Raji (cell line): ENCODE measurements around the gene ZNF74.

Experiments
- POLR2A ChIP-seq: IDR thresholded peaks from 2 replicates; pipeline ENCODE4 v1.6.1; 2011; ENCODE audit warnings: low read depth, low read length, control low read depth; ENCODE audit not compliant: insufficient read depth

Gene ZNF74

DNA sequence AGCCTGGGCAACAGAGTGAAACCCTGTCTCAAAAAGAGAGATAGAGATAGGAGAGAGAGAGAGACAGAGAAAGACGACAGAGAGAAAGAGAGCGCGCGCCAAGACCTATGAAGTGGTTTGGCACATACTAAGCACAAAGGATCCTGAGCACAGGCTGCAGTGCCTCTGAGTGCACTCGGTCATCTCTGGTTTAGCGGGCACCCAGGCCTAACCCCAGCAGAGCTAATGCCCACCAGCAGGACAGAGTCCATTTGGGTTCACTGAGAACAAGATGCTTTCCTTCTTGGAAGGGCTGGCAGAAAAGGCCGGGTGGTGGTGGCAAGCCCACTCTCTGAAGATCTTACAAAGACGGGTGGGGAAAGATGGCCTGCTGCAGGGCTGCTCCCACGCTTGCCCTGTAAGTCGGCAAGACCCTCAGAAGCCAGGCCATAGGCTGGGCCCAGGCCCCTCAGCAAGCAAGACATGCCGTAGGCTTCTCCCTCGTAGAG lies 40.4 kb downstream of the ZNF74 start:
- no peak for TF ChIP-seq POLR2A

GRCh38 chr22:20434773-20435172 lies 40.8 kb downstream of the ZNF74 start:
- no peak for TF ChIP-seq POLR2A

DNA sequence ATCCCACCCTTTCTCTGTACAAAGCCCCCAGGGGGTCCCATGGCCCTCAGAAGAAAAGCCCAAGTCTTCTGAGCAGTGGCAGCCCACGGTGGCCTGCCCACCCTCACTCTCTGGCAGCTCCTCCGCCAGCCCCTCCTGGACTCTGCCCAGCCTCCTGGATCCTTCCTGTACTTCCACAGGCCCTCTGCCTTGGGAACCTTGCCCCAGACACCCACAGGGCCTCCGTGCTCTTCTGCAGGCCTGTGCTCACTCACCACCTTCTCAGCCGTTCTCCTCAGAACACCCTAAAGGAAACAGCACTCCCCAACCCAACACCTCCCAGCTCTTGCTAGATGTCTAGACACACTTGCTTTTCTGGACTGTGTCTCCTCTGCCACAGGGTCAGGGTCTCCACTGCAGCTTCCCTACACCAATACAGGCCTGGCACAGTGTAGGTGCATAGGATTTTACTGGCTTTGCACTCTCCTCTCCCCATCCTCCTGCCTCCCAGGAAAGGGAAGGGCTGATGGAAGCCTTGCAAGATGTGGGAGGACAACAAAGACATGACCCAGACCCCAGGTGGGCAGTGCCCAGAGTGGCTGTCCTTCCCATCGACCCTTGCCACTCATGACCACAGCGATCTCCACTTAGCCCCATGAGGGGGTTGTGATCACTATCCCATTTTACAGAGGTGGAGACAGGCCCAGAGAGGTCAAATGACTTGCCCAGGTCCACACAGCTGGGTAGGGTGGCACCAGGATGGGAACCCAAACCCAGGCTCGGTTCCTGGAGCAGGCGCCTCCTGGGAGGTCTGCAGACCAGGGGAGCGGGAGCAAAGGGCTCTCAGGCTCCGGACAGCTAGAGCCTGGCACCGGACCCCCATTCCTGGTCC lies 41.7 kb downstream of the ZNF74 start:
- TF ChIP-seq POLR2A, result no peak

DNA sequence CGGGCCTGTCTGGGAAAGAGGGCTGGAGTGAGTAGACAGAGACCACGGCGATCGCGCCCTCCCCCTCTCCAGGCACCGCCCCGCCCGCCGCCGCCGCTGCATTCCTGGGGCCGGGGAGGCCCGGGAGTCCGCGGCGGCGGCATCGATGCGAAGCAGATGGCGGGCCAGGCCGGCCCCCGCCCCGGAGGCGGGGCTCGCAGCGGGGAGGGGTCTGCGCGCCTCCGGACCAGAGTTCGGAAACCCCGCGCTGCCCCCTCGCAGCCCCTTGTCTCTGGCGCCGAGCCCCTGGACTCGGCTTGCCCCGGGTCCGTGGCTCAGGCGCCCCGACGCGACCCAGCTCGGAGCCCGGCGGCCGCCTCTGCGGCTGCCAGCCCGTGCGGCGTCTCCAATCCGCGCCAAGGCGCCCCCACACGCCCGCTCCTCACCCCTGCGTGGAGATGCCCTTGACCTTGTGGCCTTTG lies 42.4 kb downstream of the ZNF74 start:
- no peak for TF ChIP-seq POLR2A

DNA sequence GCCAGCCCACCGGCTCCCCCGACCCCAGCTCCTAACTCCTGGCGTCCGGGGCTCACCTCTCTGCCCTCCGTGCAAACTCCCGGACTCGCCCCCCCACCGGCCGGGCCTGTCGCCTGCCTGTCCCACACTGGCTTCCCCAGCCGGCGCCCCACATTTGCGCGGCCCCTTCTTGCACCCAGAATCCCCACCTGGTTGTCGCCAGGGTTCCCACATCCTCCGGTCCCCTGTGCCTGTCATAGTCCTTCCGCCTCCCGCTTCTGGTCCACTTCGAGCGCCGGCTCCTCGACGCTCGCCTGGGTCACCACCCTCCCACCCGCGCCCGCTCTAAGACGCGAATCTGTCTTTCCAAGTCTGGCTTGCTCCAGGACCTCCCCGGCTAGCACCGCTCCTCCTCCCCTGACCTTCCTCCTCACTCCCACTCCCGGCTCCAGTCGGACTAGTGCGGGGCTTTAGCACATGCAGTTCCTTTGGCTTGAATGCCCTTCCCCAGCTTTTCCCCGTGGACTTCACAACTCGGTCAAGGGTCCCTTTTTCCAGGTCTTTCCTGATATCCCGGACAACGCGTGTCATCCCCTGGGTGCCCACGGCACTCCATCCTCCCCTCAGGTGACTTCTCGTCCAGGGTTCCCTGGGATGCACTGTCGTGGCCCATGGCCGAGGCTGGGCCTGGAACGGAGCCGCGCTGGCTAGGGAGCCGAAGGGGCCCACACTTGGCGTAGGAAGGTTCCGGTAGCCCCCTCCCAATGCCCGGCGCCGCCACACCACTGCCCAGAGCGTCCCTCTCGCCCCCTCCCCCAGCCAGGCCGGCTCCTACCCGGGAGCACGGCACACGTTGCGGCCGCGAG lies 43.0 kb downstream of the ZNF74 start:
- no peak for TF ChIP-seq POLR2A

DNA sequence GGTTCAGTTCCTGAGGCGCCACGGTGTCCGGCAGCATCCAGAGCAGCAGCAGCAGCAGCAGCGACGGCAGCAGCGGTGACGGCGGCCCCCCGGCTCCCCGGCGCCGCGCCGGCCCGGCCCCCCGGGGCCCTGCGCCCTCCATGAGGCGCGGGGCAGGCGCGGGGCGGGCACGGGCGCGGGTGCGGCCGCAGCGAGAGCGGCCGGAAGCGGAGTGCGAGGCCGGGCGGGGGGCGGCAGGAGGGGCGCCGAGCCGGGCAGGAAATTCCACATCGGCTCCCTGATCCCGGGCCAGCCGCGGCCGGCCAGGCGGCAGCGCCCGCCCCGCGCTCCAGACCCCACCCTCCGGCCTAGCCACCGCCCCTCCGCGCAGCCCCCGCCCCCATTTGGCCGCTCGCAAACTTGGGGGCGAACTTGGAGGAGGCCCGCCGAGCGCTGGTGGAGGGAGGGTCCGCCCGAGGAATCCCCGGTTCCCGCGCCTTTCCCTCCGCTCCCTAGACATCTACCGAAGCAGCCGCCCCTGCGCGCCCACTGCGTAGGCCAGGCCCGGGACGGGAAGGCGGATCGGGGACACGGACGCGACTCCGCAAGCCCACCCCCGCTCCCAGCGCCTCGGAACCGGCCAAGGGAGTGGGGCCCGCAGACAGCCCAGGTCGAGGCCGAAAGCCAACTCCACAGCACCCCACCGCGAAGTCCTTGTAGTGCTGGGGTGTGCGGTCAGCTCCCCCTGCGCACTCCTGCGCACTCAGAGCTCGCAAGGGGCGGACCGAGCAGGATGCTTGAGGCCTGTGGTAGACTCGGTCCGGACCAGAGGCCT lies 43.9 kb downstream of the ZNF74 start, which contains the start of gene SCARF2:
Gene SCARF2 (minus strand): TSS at position 213 of the 814 bp plus-strand sequence. CDS start 71 bp downstream, at position 142.
- TF ChIP-seq POLR2A, result no peak

- no peak for TF ChIP-seq POLR2A
Observed at GRCh38 chr22:20438427-20438677, 44.4 kb downstream of the ZNF74 start.

DNA sequence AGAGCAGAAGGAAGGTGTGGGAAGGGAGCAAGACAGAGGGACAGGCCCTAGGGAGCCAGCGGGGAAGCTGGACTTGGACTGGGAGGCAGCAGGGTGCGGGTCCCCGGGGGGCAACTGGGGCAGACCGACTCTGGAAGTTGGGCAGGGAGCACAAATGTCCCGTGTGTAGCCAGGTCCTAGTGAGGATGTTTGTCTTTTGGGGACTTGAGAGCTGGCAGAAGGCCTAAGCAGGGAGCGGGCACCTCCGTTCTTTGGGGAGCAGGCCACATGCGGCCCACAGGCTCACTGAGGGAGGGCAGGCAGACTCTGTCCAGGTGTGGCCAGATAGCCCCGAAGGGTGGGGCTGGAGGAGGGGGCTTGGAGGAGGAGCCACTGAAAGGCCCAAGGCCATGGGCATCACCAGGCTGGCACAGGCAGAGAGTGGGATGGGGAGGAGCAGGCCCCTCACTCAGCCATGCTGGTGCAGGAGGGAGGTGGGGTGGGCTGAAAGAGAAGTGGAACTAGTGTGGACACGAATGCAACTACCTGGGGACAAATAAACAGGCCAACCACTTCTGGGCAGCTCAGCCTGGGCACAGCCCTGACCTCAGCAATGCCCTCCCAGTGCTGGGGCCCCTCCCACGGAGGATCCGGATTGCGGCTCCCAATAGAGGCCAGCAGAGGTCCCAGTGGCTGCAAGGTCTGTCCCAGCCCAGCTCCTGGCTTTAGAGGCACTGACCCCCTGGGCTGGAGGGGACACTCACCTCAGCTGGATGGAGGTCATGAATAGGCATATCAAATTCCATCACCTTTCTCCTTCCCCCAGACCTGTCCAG lies 44.9 kb downstream of the ZNF74 start:
- no peak for TF ChIP-seq POLR2A

DNA sequence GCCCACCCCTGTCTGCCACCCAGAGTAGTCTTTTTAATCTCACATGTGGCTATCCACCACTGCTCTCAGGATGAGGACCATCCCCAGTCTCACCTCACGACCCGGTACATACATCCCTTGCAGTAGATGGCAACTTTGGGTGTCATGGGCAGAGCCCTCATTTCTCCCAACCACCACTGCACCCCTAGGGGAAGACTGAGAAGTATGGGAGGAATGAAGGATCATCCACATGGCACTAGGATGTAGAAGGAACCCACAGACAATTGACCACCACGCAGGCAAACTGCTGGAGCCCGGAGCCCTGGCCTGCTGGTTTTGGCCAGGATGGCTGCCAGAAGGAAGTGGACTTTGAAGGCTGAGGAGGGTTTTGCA lies 45.6 kb downstream of the ZNF74 start:
- TF ChIP-seq POLR2A, result no peak

GRCh38 chr22:20439928-20440575 lies 46.1 kb downstream of the ZNF74 start:
- TF ChIP-seq POLR2A, result no peak

DNA sequence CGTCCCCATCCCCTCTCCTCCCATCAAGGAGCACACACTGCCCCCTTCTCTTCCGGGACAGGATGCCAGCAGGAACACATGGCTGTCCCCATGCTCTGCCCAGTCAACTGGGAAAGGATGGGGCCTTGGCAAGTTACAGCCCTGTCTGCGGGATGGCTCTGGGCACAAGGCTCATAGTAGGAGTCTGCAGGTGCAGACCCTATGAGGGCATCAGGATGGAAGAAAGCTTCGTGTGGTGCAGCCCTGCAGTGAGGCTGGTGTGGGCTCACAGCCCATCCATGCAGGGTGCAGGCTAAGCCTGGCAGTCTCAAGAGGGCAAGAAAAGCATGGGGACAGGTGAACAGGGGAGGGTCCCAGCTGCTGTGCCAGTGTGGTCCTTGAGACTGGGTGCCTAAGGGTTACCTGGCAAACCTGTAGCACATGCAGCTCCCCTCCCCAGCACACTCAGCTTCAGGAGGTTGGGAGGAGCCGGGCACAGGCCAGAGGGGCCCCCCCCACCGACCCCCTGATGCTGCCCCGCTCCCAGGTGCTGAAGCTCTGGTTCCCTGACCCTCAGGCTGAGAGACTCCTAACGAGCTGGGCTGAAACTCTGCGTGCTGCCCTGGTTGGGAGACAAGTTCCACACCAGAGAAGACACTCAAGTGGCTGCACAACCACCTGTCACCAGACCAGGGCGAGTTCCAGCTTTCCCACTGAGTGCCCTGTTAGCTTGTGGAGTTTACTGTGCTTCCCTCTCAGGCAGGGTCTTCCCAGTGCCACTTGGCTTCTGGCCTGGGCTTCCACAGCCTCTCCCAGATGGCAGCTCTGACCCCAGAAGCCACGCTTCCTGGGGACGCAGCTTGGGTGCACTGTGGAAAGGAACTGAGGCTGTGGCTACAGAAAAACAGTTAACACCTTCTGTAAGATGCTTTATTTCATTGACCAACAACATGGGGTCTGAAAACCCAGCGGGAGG lies 47.0 kb downstream of the ZNF74 start:
- no peak for TF ChIP-seq POLR2A

GRCh38 chr22:20441631-20442484 lies 47.9 kb downstream of the ZNF74 start:
- TF ChIP-seq POLR2A, result no peak
